Measurements from ENCODE around the gene RNPEPL1.
A peak's percentile ranks its signal among the peaks of the same experiment; 100 is the strongest.
"Not testable (repeated sequence)": the region's sequence is repeated elsewhere in the genome, so short reads cannot be mapped to it uniquely, and the experiment has no call there.

Gene RNPEPL1

GRCh38 chr2:240539906-240540305 lies 28.4 kb upstream of the RNPEPL1 start:
- DNase-seq, result no peak

- no peak for DNase-seq
These were observed 17.0 kb upstream of the RNPEPL1 start for GRCh38 chr2:240551288-240551687.

GRCh38 chr2:240551811-240552210 lies 16.5 kb upstream of the RNPEPL1 start:
- DNase-seq, result no peak

- DNase-seq, result no peak
These were observed 14.3 kb upstream of the RNPEPL1 start for GRCh38 chr2:240553956-240554480.

- no peak for DNase-seq
These were observed 13.4 kb upstream of the RNPEPL1 start for GRCh38 chr2:240554767-240555493.

GRCh38 chr2:240555541-240556250 lies 12.6 kb upstream of the RNPEPL1 start:
- no peak for DNase-seq

- DNase-seq, result peak; percentile 13
These were observed 11.7 kb upstream of the RNPEPL1 start for GRCh38 chr2:240556553-240557100.

GRCh38 chr2:240557101-240557751 lies 11.1 kb upstream of the RNPEPL1 start:
- no peak for DNase-seq

- DNase-seq, result no peak
These were observed 10.5 kb upstream of the RNPEPL1 start, which contains the start of gene ANKMY1 for GRCh38 chr2:240557808-240558207. Gene ANKMY1 (minus strand): TSS chr2:240557988. CDS start chr2:240557335, 653 bp downstream.

GRCh38 chr2:240558236-240558761 lies 10.0 kb upstream of the RNPEPL1 start:
- no peak for DNase-seq

GRCh38 chr2:240559286-240559685 lies 9.0 kb upstream of the RNPEPL1 start:
- no peak for DNase-seq

- peak; percentile 58 for DNase-seq
These were observed 8.2 kb upstream of the RNPEPL1 start, which contains the start of gene DUSP28 for GRCh38 chr2:240560084-240560479. Gene DUSP28 (plus strand): TSS chr2:240560357. CDS start chr2:240560685, 328 bp downstream.

GRCh38 chr2:240560480-240561324 lies 7.6 kb upstream of the RNPEPL1 start:
- DNase-seq, result peak; percentile 97

- no peak for DNase-seq
These were observed 6.8 kb upstream of the RNPEPL1 start for GRCh38 chr2:240561325-240561971.

GRCh38 chr2:240563231-240563630 lies 5.1 kb upstream of the RNPEPL1 start:
- not testable (repeated sequence) for DNase-seq

GRCh38 chr2:240563951-240564560 lies 4.2 kb upstream of the RNPEPL1 start:
- DNase-seq, result no peak

- DNase-seq, result no peak
These were observed 3.5 kb upstream of the RNPEPL1 start for GRCh38 chr2:240564561-240565332.

GRCh38 chr2:240565333-240566202 lies 2.7 kb upstream of the RNPEPL1 start:
- DNase-seq, result no peak

All from NCI-H1694 (cell line).